ENCODE results near the gene SPINK2.

The SPINK2 gene

GRCh38 chr4:56821381-56822243 is at the start of gene SPINK2:
SPINK2 (minus strand) TSS chr4:56821701; CDS start chr4:56821662, 39 bp downstream.
- DNase-seq, result no peak

DNA sequence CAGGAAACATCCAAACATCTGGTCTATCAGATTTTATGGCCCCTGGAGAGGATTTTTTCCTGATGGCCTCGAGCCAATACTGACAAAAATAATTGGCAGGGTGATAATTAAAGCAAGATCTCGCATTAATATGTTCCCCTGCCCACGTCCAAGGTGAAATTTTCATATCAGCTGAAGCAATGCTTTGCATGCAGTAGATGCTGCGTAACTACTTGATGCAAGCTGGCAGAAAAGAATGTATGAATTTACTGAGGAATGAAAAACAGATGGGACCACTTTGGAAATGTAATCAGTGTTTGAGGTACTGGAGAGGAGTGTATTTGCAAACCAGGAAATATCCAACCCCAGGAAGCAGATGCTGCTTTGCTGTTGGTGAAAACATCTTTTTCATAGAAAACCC is 49.4 kb upstream of the SPINK2 start:
- no peak for DNase-seq

GRCh38 chr4:56863441-56864139 is 42.1 kb upstream of the SPINK2 start:
- DNase-seq, result peak; percentile 92

DNA sequence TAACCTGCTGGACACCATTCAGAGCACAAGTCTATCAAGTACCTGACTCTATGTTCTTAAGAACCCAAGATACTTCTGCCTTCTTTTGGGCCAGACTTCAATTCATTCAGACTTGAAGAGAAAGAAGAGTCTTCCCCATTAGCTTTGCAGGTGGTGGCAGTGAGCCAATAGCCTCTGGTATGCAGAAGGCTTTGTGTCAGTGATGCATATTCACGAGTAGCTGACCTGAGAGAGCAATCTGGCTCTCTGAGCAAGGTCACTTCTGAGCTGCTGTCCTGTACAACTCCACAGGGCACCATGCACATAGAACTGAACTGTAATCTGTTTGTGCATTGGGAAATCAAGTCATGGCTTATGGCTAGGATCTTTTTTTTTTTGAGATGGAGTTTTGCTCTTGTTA is 39.9 kb upstream of the SPINK2 start:
- no peak for DNase-seq

DNA sequence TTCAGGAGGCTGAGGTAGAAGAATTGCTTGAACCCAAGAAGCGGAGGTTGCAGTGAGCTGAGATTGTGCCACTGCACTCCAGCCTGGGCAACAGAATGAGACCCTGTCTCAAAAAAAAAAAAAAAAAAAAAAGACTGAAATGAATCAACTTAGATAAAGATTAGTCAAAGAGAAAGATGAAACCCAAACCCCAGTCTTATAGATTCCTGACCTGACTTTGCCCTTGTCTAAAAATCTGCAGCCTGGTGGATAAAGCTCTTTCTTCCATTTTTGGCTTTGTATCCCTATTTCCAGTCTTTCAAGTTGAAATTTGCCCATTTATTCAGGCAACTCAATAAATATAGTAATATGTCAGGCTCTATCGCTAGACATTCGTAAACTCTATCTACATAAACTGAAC is 39.3 kb upstream of the SPINK2 start:
- DNase-seq, result no peak

GRCh38 chr4:56859841-56860240 is 38.3 kb upstream of the SPINK2 start:
- no peak for DNase-seq

DNA sequence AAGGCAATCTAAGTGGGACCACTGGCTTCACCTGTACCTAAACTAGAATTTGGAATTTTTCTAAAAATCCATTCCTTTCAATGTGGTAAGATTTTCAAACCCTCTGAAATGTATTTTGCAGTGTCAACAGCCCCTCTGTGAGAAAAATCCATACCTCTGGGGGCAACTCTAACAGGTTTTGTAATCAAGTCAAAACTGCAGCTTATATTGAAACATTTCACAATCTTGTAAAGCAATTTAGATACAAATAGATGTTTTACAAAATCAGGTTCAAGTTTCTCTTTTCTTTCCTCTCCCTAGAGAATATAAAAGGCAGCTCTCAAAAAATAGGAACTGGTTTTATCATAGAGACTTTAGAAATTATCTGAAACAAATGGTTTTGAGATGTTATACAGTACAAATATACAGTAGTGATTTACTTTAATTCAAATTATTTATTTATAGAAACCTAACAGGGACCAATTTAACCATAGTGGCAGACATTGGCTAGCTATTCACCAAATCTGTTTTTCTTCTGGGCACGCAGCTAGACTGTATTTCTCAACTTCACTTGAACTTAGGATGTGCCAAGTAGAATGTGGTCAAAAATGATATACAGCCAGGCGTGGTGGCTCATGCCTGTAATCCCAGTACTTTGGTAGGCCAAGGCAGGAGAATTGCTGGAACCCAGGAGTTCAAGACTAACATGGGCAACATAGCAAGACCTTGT is 36.3 kb upstream of the SPINK2 start:
- DNase-seq, result peak; percentile 27

GRCh38 chr4:56856656-56857055 is 35.2 kb upstream of the SPINK2 start:
- DNase-seq, result no peak

- no peak for DNase-seq
Observed at GRCh38 chr4:56850910-56851309, 29.4 kb upstream of the SPINK2 start.

DNA sequence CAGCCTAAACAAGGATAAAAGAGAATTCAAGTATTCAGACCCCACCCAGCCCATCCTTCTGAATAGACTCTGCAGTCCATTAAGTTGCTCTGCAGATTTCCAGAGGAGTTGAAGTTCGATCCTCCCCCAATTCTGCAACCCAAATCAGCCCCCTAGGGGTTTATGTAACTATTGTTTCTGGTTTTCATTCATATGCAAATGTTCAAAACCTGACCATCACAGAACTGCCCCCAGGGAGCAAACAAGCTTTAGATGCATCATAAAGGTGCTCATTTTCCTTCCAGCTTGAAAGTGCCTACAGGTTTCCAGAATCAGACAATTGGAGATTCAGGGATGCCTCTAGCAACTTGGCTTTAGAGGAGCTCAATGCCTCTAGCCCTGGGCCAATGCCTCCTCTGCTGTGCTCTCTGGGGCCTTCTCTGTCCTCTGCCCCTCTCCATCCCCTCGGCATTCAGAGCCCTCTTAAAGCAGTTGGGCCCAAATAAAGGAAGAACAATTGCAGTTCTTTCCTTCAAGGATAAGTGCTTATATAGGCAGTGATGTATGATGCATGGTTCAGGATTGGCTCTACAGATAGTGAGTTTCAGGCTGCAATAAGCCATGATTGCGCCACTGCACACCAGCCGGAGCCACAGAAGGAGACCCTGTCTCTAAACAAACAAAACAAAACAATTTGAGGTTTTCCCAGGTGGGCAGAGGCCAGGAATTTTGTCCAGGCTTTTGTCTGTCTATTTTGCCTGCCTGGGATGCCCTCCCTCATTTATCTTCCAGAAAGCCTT is 23.5 kb upstream of the SPINK2 start:
- no peak for DNase-seq

DNA sequence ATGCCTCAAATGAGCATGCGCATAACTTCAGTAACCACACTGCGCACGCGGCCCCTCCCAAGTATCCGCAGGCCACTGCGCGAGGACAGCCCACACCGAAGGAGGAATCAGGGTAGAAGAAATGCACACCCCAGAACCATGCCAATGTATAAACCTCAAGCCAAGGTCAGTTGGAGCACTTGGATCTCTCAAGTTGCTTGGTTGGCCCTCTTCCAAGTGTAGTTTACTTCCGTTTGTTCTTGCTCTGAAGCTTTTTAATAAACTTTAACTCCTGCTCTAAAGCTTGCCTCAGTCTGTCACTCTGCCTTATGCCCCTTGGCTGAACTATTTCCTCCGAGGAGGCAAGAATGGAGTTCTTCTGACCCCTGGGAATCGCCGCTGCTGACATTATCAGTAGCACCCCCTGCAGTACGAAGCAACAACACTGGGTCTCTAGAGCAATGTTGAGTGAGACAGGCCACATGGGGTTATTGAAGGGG is 22.0 kb upstream of the SPINK2 start:
- no peak for DNase-seq

DNA sequence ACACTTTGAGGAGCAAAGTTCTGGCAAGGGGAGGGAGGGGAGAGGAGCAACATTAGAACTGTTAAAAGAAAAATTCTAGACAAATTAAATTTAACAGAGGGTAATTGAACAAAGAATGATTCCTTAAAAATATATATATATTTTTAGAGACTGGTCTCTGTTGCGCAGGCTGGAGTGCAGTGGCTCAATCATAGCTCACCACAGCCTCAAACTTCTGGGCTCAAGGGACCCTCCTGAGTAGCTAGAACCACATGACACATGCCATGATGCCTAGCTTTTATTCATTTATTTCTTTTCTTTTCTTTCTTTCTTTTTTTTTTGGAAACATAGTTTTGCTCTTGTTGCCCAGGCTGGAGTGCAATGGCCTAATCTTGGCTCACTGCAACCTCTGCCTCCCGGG is 19.1 kb upstream of the SPINK2 start:
- DNase-seq, result no peak

DNA sequence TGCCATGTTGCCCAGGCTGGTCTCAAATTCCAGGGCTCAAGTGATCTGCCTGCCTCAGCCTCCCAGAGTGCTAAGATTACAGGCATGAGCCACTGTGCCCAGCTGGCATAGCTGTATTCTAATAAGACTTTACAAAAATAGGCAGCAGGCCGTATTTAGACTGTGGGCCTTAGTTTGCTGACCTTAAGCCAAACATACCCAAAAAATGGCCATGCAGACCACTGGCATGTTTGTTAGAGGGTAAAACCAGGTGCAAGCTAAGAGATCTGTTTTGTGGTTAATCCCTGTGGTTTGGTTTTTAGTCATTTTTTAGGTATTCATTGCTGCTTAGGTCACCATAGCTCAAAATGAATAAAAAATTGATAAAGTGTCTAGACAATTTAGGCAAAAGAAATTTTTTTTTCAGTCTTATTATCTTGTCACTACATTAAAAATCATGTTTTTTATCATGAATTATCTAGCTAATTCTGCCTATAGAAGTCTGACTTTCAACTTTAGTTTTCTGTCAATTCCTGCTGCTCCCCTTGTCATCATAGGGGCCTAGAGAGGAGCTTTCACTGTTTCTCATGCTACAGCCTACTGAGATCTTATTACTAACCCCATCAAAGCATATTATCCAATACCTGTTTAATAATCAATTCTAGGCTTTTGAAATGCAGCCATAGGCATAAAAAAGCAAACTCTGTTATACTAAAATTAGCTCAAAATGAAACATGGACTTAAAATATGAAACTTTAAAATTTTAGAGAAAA is 7.5 kb upstream of the SPINK2 start:
- no peak for DNase-seq

- DNase-seq, result no peak
Observed at GRCh38 chr4:56823933-56824600, 2.6 kb upstream of the SPINK2 start.

GRCh38 chr4:56818797-56819196 is 2.7 kb downstream of the SPINK2 start:
- DNase-seq, result no peak

DNA sequence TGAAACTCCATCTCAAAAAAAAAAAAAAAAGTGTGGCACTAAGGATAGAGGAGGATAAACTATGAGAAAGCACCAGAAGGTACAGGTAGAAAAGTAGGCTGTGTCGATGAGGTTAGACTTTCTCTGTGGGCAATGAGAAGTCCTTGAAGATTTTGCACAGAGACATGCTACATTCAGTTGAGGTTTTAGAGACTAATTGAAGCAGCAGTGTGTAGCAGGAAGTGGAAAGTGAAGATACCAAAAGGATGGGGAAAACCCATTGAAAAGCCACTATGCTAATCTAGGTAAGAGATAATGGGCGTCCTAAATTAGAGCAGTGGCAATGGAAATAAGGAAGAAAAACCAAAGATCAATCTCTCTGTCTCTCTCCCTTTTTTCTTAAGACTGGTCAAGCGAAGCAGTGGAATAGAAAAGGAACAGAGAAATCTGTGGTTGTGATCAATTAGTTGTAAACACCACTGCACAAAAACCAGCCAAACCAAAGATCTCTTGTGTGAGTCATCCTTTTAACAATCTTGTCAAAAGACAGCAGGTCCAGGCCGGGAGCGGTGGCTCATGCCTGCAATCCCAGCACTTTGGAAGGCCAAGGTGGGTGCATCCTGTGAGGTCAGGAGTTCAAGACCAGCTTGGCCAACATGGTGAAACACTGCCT is 3.5 kb downstream of the SPINK2 start:
- DNase-seq, result peak; percentile 90

DNA sequence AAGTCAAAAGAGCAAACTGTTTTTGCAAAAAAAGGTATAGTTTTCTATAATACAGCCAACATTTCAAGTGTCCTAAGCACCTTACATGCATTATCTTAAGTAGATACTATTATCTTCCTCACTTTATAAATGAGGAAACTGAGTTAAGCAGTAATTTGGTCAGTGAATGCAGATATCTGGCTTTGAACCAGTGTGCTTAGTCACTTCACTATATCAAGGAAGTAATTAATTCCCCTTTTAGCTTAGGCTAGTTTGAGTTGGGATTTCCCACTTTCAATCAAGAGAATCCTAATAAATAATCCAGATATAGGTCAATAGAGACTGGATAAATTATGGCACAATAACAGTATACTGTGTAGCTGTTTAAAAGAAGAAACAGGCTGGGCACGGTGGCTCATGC is 14.8 kb downstream of the SPINK2 start:
- DNase-seq, result peak; percentile 3

DNA sequence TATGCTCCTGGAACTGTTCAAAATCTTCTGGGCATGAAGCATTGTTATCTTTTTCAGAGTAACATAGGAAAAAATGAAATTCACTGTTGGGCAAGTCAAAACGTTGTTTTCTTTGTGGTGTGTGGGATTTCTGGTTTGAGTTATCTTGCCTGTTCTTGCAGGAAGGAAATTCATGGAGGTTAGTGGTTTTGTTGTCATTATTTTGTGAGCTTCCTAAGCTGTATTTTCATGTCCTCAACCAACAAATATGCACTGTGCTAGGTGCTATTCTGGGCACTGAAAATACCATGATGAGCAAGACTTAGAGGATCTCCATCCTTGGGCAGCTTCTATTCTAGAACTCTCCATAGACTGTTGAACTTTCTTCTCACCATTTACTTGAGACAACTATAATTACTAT is 16.9 kb downstream of the SPINK2 start:
- DNase-seq, result peak; percentile 71

DNA sequence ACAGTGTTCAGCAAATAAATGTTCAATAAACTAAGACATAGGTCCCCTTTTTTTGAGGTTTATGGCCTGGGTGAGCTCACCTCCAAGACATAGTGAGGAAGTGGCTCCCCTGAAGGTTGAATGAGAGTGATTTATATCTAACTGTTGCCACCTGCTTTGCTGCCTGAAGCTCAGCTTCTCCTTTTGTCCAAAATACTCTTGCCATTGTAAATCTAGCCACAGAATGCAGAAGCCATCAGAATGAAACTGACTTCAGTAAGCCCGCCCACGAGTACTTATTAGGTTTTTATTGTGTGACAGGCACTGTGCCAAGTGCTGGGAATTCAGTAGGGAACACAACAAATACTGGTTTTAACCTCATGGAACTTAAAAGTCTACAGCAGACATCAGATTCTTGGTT is 18.0 kb downstream of the SPINK2 start:
- DNase-seq, result peak; percentile 90

DNA sequence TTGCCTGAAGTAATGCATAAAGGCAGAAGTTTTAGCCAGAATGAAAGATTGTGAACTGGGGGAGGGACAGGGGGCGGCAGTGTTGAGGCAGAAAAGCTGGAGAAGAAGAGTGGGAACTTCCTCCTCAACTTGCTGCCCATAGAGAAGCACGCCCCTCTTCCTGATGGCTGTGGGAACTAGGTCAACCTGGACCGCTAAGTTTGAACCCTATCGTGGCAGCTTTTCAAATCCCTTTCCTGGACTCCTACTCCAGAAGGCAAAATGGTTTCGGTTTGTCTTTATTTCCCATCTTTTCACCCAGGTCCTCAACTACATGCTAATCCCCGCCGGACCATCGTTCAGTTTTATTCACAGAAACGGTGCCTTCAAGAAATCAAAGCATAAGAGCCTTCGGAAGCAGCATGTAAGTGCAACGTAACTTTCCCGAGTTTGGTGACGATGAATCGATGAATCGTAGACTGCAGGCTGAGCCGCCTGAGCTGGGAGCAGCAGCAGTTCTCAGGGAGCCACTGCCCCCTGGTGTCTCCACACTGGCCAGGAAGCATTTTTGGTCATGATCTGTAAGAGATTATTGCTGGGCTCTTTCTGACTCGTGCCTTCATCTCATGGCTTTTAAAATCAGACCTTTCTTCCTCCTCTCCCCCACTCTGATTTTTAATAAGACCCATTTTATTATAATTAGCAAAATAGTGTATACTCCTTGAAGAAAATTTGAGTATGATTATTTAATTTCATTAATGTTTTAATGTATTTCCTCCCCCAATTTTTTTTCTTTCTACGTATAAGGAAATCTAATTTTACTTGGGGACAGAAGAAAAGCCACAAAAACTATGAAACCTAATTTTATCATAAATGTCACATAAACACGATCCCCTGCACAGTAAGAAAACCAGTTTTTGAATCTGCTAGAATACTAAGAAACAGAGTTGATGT is 21.4 kb downstream of the SPINK2 start:
- peak; percentile 69 for DNase-seq
